Thyroid gland (tissue), 4 donors: Measurements from ENCODE around the gene HINT3.

Experiments used
- POLR2A ChIP-seq, 2 donors: fragments of 450-650 bp; IDR thresholded peaks; one replicate each; pipeline ENCODE4 v1.6.1; 2017; ENCODE audit warnings: antibody characterized with exemption in 2 of 2, mild to moderate bottlenecking in 2 of 2, moderate library complexity in 1 of 2
- TF ChIP-seq, protein P1 (sequence below), 6 experiments: fragments of 200-600 bp in 3 of 6; fragments of 450-650 bp in 3 of 6; sonication (generic) in 3 of 6; IDR thresholded peaks; one replicate each; pipeline ENCODE4 v1.5.1; 2016 to 2019; ENCODE audit warnings: antibody characterized with exemption in 6 of 6, mild to moderate bottlenecking in 2 of 6, inconsistent platforms in 1 of 6, moderate library complexity in 1 of 6

DNA sequence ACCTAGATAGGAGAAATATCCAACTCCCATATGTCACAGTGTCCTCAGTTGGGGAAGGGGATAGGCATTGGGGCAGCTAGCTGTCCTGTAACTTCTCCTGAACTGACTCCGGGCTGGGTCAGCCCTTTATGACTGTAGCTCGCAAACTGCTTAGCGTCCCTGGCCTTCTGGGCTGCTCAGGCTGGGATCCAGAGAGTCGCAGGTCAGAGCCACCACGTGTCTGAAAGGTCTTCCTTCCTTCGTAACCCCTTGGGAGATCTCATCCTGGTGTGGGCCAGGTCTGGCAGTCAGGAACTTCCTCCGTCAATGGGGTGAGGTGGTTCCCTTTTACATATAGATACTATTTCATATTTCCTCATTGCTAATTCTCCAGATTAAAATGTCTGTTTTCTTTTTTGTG lies 28.8 kb upstream of the HINT3 start:
- TF ChIP-seq, protein P1, sequence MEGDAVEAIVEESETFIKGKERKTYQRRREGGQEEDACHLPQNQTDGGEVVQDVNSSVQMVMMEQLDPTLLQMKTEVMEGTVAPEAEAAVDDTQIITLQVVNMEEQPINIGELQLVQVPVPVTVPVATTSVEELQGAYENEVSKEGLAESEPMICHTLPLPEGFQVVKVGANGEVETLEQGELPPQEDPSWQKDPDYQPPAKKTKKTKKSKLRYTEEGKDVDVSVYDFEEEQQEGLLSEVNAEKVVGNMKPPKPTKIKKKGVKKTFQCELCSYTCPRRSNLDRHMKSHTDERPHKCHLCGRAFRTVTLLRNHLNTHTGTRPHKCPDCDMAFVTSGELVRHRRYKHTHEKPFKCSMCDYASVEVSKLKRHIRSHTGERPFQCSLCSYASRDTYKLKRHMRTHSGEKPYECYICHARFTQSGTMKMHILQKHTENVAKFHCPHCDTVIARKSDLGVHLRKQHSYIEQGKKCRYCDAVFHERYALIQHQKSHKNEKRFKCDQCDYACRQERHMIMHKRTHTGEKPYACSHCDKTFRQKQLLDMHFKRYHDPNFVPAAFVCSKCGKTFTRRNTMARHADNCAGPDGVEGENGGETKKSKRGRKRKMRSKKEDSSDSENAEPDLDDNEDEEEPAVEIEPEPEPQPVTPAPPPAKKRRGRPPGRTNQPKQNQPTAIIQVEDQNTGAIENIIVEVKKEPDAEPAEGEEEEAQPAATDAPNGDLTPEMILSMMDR (IDR thresholded peaks at IDR 0.05) = no peak
- no peak for TF ChIP-seq POLR2A (IDR thresholded peaks at IDR 0.05)
